ENCODE data around the gene ZNF618. TPM values are rescaled to one million over a fixed set of nuclear protein-coding genes. Genes with fewer than 3 reads are reported as not detected.

ZNF618 gene
- total RNA-seq, 4 donors from 2014 or later, result 0.26 to 1.2 (median 1.0) TPM

- Histone ChIP-seq H3K36me3 (no peaks in the 10 kb centered on the region), H3K27ac (no peak overlapping the region), H3K4me1 (peaks cover 0 to 6% of the 10 kb centered on the region in 2 donors), H3K4me3 (no peak overlapping the region), H3K9me3 (no peaks in the 10 kb centered on the region), H3K27me3 (peaks cover 11 to 20% (median 17%) of the 10 kb centered on the region in 3 donors)
- DNase-seq (no peak), ATAC-seq (no peak)
- TF ChIP-seq POLR2A (IDR thresholded peaks at IDR 0.05) (no peak), CTCF (IDR thresholded peaks at IDR 0.05 in 4 of 5, conservative IDR thresholded peaks at IDR 0.05 in 1 of 5) (no peak)
- intact Hi-C loops (cut with DNase I; ENCODE audit: low total_unique reads) (no loop called here), in situ Hi-C loops (cut with MboI; ENCODE audit: low sequenced_read_pairs in 4 of 4) (loop anchor here in 1 of 4 donors (5.0 kb wide), 1 partner anchor 187 kb away; no protein-coding TSS in a partner anchor)
These were observed 224.4 kb downstream of the ZNF618 start for GRCh38 chr9:114100536-114100935.

GRCh38 chr9:114102484-114102883 is 226.4 kb downstream of the ZNF618 start:
- intact Hi-C loops (cut with DNase I; ENCODE audit: low total_unique reads) (no loop called here), in situ Hi-C loops (cut with MboI; ENCODE audit: low sequenced_read_pairs in 4 of 4) (loop anchor here in 1 of 4 donors (5.0 kb wide), 1 partner anchor 185 kb away; no protein-coding TSS in a partner anchor)
- H3K27ac ChIP-seq, result no peak overlapping the region
- no peak overlapping the region for H3K4me3 ChIP-seq
- H3K4me1 ChIP-seq, result peaks cover 0 to 6% of the 10 kb centered on the region in 2 donors
- no peak for TF ChIP-seq POLR2A (IDR thresholded peaks at IDR 0.05)
- TF ChIP-seq CTCF (IDR thresholded peaks at IDR 0.05 in 4 of 5, conservative IDR thresholded peaks at IDR 0.05 in 1 of 5), result no peak
- H3K9me3 ChIP-seq, result no peaks in the 10 kb centered on the region
- no peaks in the 10 kb centered on the region for H3K36me3 ChIP-seq
- DNase-seq (no peak), ATAC-seq (no peak)
- H3K27me3 ChIP-seq, result peaks cover 7 to 16% (median 16%) of the 10 kb centered on the region in 3 donors

GRCh38 chr9:114105236-114105635 is 229.1 kb downstream of the ZNF618 start:
- H3K36me3 ChIP-seq, result no peaks in the 10 kb centered on the region
- peaks cover 0 to 3% (median 0%) of the 10 kb centered on the region in 3 donors for H3K27me3 ChIP-seq
- no peaks in the 10 kb centered on the region for H3K9me3 ChIP-seq
- H3K4me1 ChIP-seq, result no peaks in the 10 kb centered on the region
- DNase-seq (no peak), ATAC-seq (no peak)
- intact Hi-C loops (cut with DNase I; ENCODE audit: low total_unique reads), result no loop called here
- no peak overlapping the region for H3K27ac ChIP-seq
- in situ Hi-C loops (cut with MboI; ENCODE audit: low sequenced_read_pairs in 4 of 4), result loop anchor here in 2 of 4 donors (5.0 kb wide), 1 partner anchor 187 kb away; no protein-coding TSS in a partner anchor
- no peak for TF ChIP-seq CTCF (IDR thresholded peaks at IDR 0.05 in 4 of 5, conservative IDR thresholded peaks at IDR 0.05 in 1 of 5)
- TF ChIP-seq POLR2A (IDR thresholded peaks at IDR 0.05), result no peak
- H3K4me3 ChIP-seq, result no peak overlapping the region

Other genes with a start within 250 kb of the ZNF618 start
- gene AMBP, start 202.0 kb downstream of the ZNF618 start, total RNA-seq, result 1 to 10 TPM in 2 of 4 donors, not detected in 2; 3.2 to 7.2 TPM
- gene KIF12, start 223.0 kb downstream of the ZNF618 start, total RNA-seq, result not detected